Heart left ventricle (tissue), 16 donors: ENCODE data around the gene PCDH10. TPM values are rescaled to one million over a fixed set of nuclear protein-coding genes. Genes with fewer than 3 reads are reported as not detected.

Experiments
- ATAC-seq, 4 donors: fragments of 200-7000 bp; cut with Tn5 transposase; one replicate each; pipeline ENCODE4 v1.9.1; 2020 to 2022; ENCODE audit warnings: moderate library complexity in 4 of 4, mild to moderate bottlenecking in 3 of 4, moderate number of reproducible peaks in 1 of 4
- DNase-seq, 5 donors: peaks; one replicate each; pipeline ENCODE4 v3.0.0-alpha.2; 2020
- H3K27ac ChIP-seq, 12 donors: fragments of 200-600 bp; sonication (generic) in 4 of 12; one replicate each; pipeline versions ENCODE4 v1.5.0 to v1.8.0; 2016 to 2022; ENCODE audit warnings: mild to moderate bottlenecking in 2 of 12
- H3K27me3 ChIP-seq, 9 donors: fragments of 200-600 bp; sonication (generic) in 2 of 9; one replicate each; pipeline versions ENCODE4 v1.5.1 to v1.8.0; 2016 to 2022; ENCODE audit warnings: mild to moderate bottlenecking in 3 of 9
- H3K36me3 ChIP-seq, 9 donors: fragments of 200-600 bp; sonication (generic) in 2 of 9; one replicate each; pipeline versions ENCODE4 v1.5.0 to v1.8.0; 2018 to 2022; ENCODE audit warnings: mild to moderate bottlenecking in 2 of 9
- H3K4me1 ChIP-seq, 12 donors: fragments of 200-600 bp; sonication (generic) in 4 of 12; one replicate each; pipeline versions ENCODE4 v1.5.0 to v1.8.0; 2016 to 2022; ENCODE audit warnings: mild to moderate bottlenecking in 3 of 12
- H3K4me3 ChIP-seq, 12 donors: fragments of 200-600 bp; sonication (generic) in 4 of 12; one replicate each; pipeline versions ENCODE4 v1.5.0 to v1.8.0; 2017 to 2022; ENCODE audit warnings: mild to moderate bottlenecking in 9 of 12, moderate library complexity in 4 of 12
- H3K9me3 ChIP-seq, 12 donors: fragments of 200-600 bp; sonication (generic) in 4 of 12; one replicate each; pipeline versions ENCODE4 v1.5.0 to v1.8.0; 2016 to 2022; ENCODE audit warnings: mild to moderate bottlenecking in 1 of 12
- CTCF ChIP-seq, 12 donors: fragments of 200-600 bp; sonication (generic) in 4 of 12; IDR thresholded peaks; one replicate each; pipeline versions ENCODE4 v1.5.0 to v1.8.0; 2018 to 2022; ENCODE audit warnings: antibody characterized with exemption in 12 of 12, mild to moderate bottlenecking in 5 of 12
- POLR2A ChIP-seq, 2 donors: fragments of 450-650 bp; IDR thresholded peaks; one replicate each; pipeline ENCODE4 v1.6.1; 2017; ENCODE audit warnings: antibody characterized with exemption in 2 of 2, mild to moderate bottlenecking in 2 of 2, moderate library complexity in 2 of 2
- WGBS, 4 donors: extraction: QIAGEN DNeasy Blood & Tissue Kit in 2 of 4; methylation state at CpG; one replicate each; pipeline versions ENCODE4 v1.1.5 to v1.1.7; 2013 to 2018; 5-methylcytosine and 5-hydroxymethylcytosine counted together
- intact Hi-C, 10 donors: fragments of 100-400 bp; cut with DNase I; formaldehyde crosslinking; loops; one replicate each; pipeline versions ENCODE4 v1.11.1 to v1.14.2; 2022
- polyA plus RNA-seq, 2 donors: library from polyadenylated mRNA; stranded (reverse); fragments of 200-250 nt; gene quantifications; one replicate each; pipeline ENCODE4 v1.2.3, GENCODE V29; 2013
- total RNA-seq, 9 donors: library from RNA; depleted of rRNA in 2 of 9; stranded (reverse); fragments of >200 nt in 2 of 9; fragmentation: NEBNext Ultra II Directional in 3 of 9; extraction: Animal tissue kit (Norgen Biotek cat#: 25700) in 3 of 9; gene quantifications; one replicate each; pipeline versions ENCODE4 v1.1.0 to v1.2.4, GENCODE V29; 2016 to 2023
- donor health status: ischemic (EF 13 %, LVEDD 7.1; RV severe dilation, severe dysfunction).
- donor health status: healthy with polysubstance abuse.
- donor health status: DM: no; HTN: yes; CAD: no.
- donor health status: DM: no; HTN: no; CAD: no.
- donor health status: ischemic (EF 25% LVEDD 6.9; RV normal size, moderate dysfunction).
- donor health status: ischemic (EF 25% LVEDD 5.7; RV mildly dilated, moderate dysfunction).
- donor health status: healthy.
- donor health status: DM: yes; HTN: yes; CAD: no.
- donor health status: ischemic (EF 35%, LVEDD 5.7; RV mildly dilated, moderate dysfunction).
- donor health status: nonischemic (EF 11% LVEDD 7.7; RV severe dilation, severe dysfunction).
- donor health status: DM: yes; HTN: yes; CAD: no.
- donor health status: PGD.
- donor health status: ischemic (EF 29% LVEDD 5.4; RV normal size, mild dysfunction).
- donor health status: nonischemic (EF 23%, LVEDD 6.1; RV moderate dilation, normal function).

PCDH10 gene
- total and polyA plus RNA-seq, 11 donors: under 0.01 to 0.48 (median 0.06) TPM; not detected in 2

- Histone ChIP-seq H3K9me3 (no peaks in the 10 kb centered on the region), H3K36me3 (no peaks in the 10 kb centered on the region), H3K4me3 (peak overlapping the region in 11 of 12 donors; percentile 2 to 60 (median 45)), H3K4me1 (peaks cover 0 to 71% (median 38%) of the 10 kb centered on the region in 12 donors), H3K27me3 (peaks cover 26 to 90% (median 55%) of the 10 kb centered on the region in 9 donors), H3K27ac (no peak overlapping the region)
- intact Hi-C loops: no loop called here
- peak in 2 of 4 donors; percentile 19 to 39 for ATAC-seq
- DNase-seq: peak in 1 of 5 donors; percentile 50
- TF ChIP-seq POLR2A (IDR thresholded peaks at IDR 0.05) (no peak), CTCF (IDR thresholded peaks at IDR 0.05) (no peak)
- WGBS, 4 donors: 1 to 2% (median 2%) methylated on average over 36 to 54 of the region's 54 CpGs
These were observed 989 bp upstream of the PCDH10 start for GRCh38 chr4:133147921-133148689.

- Histone ChIP-seq H3K4me1 (peaks cover 0 to 75% (median 38%) of the 10 kb centered on the region in 12 donors), H3K9me3 (no peaks in the 10 kb centered on the region), H3K27me3 (peaks cover 29 to 96% (median 67%) of the 10 kb centered on the region in 9 donors), H3K36me3 (no peaks in the 10 kb centered on the region), H3K27ac (no peak overlapping the region), H3K4me3 (peak overlapping the region; percentile 2 to 60 (median 42))
- intact Hi-C loops: no loop called here
- ATAC-seq (no peak), DNase-seq (no peak)
- no peak for TF ChIP-seq CTCF (IDR thresholded peaks at IDR 0.05)
- TF ChIP-seq POLR2A (IDR thresholded peaks at IDR 0.05): no peak
- 2 to 4% (median 3%) methylated on average over 8 of the region's 8 CpGs for WGBS, 4 donors
These were observed 236 bp downstream of the PCDH10 start for GRCh38 chr4:133149364-133149695.

GRCh38 chr4:133149932-133150471, 908 bp downstream of the PCDH10 start:
- peaks cover 0 to 75% (median 38%) of the 10 kb centered on the region in 12 donors for H3K4me1 ChIP-seq
- DNase-seq (no peak), ATAC-seq (no peak)
- WGBS, 4 donors: 1 to 3% (median 2%) methylated on average over 16 to 17 of the region's 17 CpGs
- H3K27ac ChIP-seq: no peak overlapping the region
- TF ChIP-seq CTCF (IDR thresholded peaks at IDR 0.05) (no peak), POLR2A (IDR thresholded peaks at IDR 0.05) (no peak)
- no peaks in the 10 kb centered on the region for H3K9me3 ChIP-seq
- intact Hi-C loops: no loop called here
- H3K36me3 ChIP-seq: no peaks in the 10 kb centered on the region
- H3K27me3 ChIP-seq: peaks cover 29 to 98% (median 69%) of the 10 kb centered on the region in 9 donors
- H3K4me3 ChIP-seq: peak overlapping the region in 11 of 12 donors; percentile 17 to 60 (median 45)
